Calu3 (cell line): ENCODE data around the gene CECR2. TPM values are rescaled to one million over a fixed set of nuclear protein-coding genes. Genes with fewer than 3 reads are reported as not detected.

Source experiments
- BruUV-seq: library from RNA; stranded (reverse); fragments of 400-500 nt; replicated peaks from 2 replicates; lab custom pipeline; 2021; lab: Mats Ljungman, UMichigan
- CTCF ChIA-PET: fragments of 300-600 bp; sonication (Branson Sonifier 250); formaldehyde crosslinking; loops from one replicate; lab custom pipeline; 2022; ENCODE audit warnings: antibody characterized with exemption; lab: Charles Lee
- DNase-seq: peaks from one replicate; pipeline ENCODE4 v3.0.0; 2022
- H3K27ac Mint-ChIP-seq: one replicate; pipeline ENCODE4 v1.8.0; 2022; ENCODE audit warnings: mixed read lengths; ENCODE audit not compliant: unreplicated experiment
- H3K27me3 Mint-ChIP-seq: one replicate; pipeline ENCODE4 v1.8.0; 2022; ENCODE audit warnings: mixed read lengths; ENCODE audit not compliant: unreplicated experiment
- H3K36me3 Mint-ChIP-seq: one replicate; pipeline ENCODE4 v1.8.0; 2022; ENCODE audit warnings: mild to moderate bottlenecking, moderate library complexity, mixed read lengths; ENCODE audit not compliant: insufficient read depth, unreplicated experiment
- H3K4me1 Mint-ChIP-seq: one replicate; pipeline ENCODE4 v1.8.0; 2022; ENCODE audit warnings: mild to moderate bottlenecking, low read depth, mixed read lengths; ENCODE audit not compliant: unreplicated experiment
- H3K4me3 Mint-ChIP-seq: one replicate; pipeline ENCODE4 v1.8.0; 2022; ENCODE audit warnings: mild to moderate bottlenecking, low read depth, moderate library complexity, mixed read lengths; ENCODE audit not compliant: unreplicated experiment
- H3K9me3 Mint-ChIP-seq: one replicate; pipeline ENCODE4 v1.8.0; 2022; ENCODE audit warnings: low read depth, mixed read lengths; ENCODE audit not compliant: unreplicated experiment
- intact Hi-C: fragments of 100-400 bp; cut with micrococcal nuclease; formaldehyde crosslinking; loops from one replicate; pipeline ENCODE4 v1.10.0; 2022; ENCODE audit not compliant: unreplicated experiment
- total RNA-seq: library from RNA; stranded (reverse); gene quantifications from 2 replicates; pipeline ENCODE4 v1.2.3, GENCODE V29; 2022
- TF ChIP-seq, protein P1 (sequence below): fragments of 200-600 bp; IDR thresholded peaks from one replicate; pipeline ENCODE4 v1.8.0; 2022; ENCODE audit warnings: antibody characterized with exemption; ENCODE audit not compliant: unreplicated experiment

The CECR2 gene
- total RNA-seq, 1 experiment from 2014 or later: 0.09 TPM

DNA sequence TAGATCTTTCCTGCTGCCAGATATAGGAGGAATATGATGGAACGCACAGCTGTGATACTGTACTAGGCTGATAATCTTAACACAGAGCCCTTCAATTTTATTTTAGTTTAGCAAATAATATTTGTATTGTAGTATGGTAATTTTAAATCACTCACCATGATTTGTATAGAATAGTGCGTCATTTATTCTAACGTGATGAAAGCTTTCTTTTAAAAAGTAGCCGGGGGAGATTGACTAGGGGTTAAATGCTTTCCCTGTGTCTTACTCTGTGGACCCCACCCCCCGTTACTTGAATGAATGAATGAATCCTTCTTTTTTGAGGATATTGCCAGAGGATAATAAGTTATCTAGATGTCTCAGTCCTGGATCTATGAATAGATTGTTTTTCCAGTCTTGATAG lies 72.1 kb downstream of the CECR2 start:
- no TSS peak for BruUV-seq
- CTCF ChIA-PET: no interaction called here

DNA sequence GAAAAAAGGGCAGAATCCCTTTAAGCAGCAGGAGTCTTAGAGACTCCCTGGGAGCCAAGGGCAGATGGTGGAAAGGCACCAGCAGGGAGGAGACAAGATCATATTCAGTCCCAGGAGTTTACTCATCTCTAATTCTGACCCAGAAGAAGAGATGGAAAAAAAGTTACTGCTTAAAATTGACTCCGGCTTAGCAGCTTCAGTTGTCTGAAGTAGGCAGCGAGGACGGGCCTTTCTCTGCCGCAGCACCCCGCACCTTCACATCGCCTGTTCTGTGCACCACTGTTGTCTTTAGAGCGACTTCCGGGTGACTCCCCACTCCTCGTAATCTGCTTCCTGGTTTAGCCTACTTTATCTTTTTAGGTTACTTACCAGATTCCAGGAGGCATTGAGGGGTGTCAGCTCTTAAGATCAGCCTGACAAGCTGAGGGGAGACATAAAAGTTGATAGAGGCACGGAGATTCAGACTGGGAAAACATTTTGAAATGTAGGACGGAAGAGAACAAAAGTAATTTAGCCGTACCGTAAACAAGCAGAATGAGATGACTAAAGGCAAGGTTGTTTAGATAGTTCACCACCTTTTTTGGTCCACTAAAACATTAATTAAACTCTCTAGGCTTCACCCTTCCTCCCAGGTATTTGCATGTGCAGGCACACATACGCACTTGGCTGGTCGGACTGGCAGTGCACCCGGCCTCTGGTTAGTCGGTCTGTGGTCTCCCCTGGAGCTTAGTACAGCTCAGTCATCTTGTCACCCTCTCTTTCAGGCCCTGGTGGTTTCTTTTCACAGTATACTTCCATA lies 74.3 kb downstream of the CECR2 start:
- no peak overlapping the region for H3K27ac Mint-ChIP-seq
- H3K4me3 Mint-ChIP-seq: no peak overlapping the region
- DNase-seq: no peak
- intact Hi-C loops: no loop called here
- BruUV-seq: no TSS peak
- TF ChIP-seq, protein P1, sequence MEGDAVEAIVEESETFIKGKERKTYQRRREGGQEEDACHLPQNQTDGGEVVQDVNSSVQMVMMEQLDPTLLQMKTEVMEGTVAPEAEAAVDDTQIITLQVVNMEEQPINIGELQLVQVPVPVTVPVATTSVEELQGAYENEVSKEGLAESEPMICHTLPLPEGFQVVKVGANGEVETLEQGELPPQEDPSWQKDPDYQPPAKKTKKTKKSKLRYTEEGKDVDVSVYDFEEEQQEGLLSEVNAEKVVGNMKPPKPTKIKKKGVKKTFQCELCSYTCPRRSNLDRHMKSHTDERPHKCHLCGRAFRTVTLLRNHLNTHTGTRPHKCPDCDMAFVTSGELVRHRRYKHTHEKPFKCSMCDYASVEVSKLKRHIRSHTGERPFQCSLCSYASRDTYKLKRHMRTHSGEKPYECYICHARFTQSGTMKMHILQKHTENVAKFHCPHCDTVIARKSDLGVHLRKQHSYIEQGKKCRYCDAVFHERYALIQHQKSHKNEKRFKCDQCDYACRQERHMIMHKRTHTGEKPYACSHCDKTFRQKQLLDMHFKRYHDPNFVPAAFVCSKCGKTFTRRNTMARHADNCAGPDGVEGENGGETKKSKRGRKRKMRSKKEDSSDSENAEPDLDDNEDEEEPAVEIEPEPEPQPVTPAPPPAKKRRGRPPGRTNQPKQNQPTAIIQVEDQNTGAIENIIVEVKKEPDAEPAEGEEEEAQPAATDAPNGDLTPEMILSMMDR: no peak
- no peaks in the 10 kb centered on the region for H3K4me1 Mint-ChIP-seq
- H3K9me3 Mint-ChIP-seq: no peaks in the 10 kb centered on the region
- no peaks in the 10 kb centered on the region for H3K36me3 Mint-ChIP-seq
- CTCF ChIA-PET: interaction anchor here (0.7 kb wide), 1 partner anchor 177 kb away, joined by 3 read pairs; no protein-coding TSS in a partner anchor
- peaks cover 63% of the 10 kb centered on the region for H3K27me3 Mint-ChIP-seq

More for the DNA sequence above, 72.1 kb downstream of the CECR2 start:
- Mint-ChIP-seq H3K36me3 (no peaks in the 10 kb centered on the region), H3K27me3 (peaks cover 72% of the 10 kb centered on the region), H3K9me3 (no peaks in the 10 kb centered on the region), H3K27ac (no peak overlapping the region), H3K4me1 (no peaks in the 10 kb centered on the region), H3K4me3 (no peak overlapping the region)
- intact Hi-C loops: no loop called here
- TF ChIP-seq, protein P1: no peak
- DNase-seq: no peak

DNA sequence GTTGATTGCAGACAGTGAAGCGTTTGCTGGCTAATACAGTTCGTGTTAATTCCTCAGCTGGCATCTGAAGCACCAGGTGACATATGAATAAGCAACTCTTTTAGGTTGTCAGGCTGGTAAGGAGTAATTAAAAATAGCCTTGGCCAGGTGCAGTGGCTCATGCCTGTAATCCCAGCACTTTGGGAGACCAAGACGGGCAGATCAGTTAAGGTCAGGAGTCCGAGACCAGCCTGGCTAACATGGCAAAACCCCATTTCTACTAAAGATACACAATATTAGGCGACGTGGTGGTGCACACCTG lies 74.9 kb downstream of the CECR2 start:
- TF ChIP-seq, protein P1: no peak
- H3K4me3 Mint-ChIP-seq: no peak overlapping the region
- no peak overlapping the region for H3K27ac Mint-ChIP-seq
- no peak for DNase-seq
- no peaks in the 10 kb centered on the region for H3K36me3 Mint-ChIP-seq
- no peaks in the 10 kb centered on the region for H3K4me1 Mint-ChIP-seq
- CTCF ChIA-PET: no interaction called here
- no peaks in the 10 kb centered on the region for H3K9me3 Mint-ChIP-seq
- intact Hi-C loops: no loop called here
- no TSS peak for BruUV-seq
- peaks cover 68% of the 10 kb centered on the region for H3K27me3 Mint-ChIP-seq

DNA sequence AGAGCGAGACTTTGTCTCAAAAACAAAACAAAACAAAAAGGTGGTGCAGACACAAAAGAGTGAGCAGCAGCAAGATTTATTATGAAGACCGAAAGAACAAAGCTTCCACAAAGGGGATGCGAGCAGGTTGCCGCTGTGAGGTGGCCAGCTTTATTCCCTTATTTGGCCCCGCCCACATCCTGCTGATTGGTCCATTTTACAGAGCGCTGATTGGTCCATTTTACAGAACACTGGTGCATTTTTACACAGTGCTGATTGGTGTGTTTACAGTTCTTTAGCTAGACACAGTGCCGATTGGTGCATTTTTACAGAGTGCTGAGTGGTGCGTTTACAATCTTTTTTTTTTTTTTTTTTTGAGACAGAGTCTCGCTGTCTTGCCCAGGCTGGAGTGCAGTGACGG lies 77.4 kb downstream of the CECR2 start:
- CTCF ChIA-PET: interaction anchor here (0.8 kb wide), 1 partner anchor 107 kb away, joined by 5 read pairs; no protein-coding TSS in a partner anchor

More for the DNA sequence above, 77.4 kb downstream of the CECR2 start:
- no peaks in the 10 kb centered on the region for H3K4me1 Mint-ChIP-seq
- intact Hi-C loops: no loop called here
- TF ChIP-seq, protein P1: no peak
- peaks cover 72% of the 10 kb centered on the region for H3K27me3 Mint-ChIP-seq
- no peaks in the 10 kb centered on the region for H3K9me3 Mint-ChIP-seq
- H3K36me3 Mint-ChIP-seq: no peaks in the 10 kb centered on the region
- H3K4me3 Mint-ChIP-seq: no peak overlapping the region
- no TSS peak for BruUV-seq
- no peak overlapping the region for H3K27ac Mint-ChIP-seq
- no peak for DNase-seq
